IPS-18c (cell line): ENCODE measurements around the gene CRYBG3.

ENCODE experiments used
- H3K4me3 ChIP-seq: 2 replicates; pipeline ENCODE4 v1.7.0; 2013; ENCODE audit warnings: low read depth, mild to moderate bottlenecking, low read length, moderate library complexity; ENCODE audit not compliant: insufficient read depth
- H3K9me3 ChIP-seq: one replicate; pipeline ENCODE4 v1.6.1; 2013; ENCODE audit warnings: mild to moderate bottlenecking, low read length, moderate library complexity; ENCODE audit not compliant: control insufficient read depth, insufficient read depth

Gene CRYBG3

DNA sequence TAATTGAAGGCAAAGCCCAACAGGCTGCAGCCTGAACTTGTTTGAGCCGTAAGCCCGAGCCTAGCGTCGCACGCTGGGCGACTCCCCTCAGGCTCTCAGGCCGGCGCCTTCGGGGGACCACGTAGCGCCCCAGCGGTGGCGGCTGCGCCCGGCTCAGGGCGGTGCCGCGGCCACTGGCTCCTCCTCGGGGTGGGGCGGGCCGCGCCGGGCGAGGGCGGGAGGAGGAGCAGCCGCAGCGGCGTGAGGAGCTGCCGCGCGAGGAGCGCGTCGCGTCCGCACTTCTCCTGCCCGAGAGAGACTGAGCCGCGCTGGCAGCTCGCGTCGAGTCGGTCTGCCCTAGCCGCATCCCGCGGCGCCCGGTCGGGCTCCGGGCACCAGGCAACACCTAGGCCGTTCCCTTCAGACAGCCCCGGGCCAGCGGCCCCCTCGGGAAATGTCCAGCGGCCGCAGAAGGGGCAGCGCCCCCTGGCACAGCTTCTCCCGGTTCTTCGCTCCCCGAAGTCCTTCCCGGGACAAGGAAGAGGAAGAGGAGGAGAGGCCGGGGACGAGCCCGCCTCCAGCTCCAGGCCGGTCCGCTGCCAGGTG, at the start of gene CRYBG3:
CRYBG3 (plus strand) TSS at position 238 of the 585 bp plus-strand sequence; CDS start at position 434, 196 bp downstream.
- H3K4me3 ChIP-seq = peak within 1 kb of the TSS; percentile 73
- H3K9me3 ChIP-seq = no peaks in the 10 kb centered on the region

DNA sequence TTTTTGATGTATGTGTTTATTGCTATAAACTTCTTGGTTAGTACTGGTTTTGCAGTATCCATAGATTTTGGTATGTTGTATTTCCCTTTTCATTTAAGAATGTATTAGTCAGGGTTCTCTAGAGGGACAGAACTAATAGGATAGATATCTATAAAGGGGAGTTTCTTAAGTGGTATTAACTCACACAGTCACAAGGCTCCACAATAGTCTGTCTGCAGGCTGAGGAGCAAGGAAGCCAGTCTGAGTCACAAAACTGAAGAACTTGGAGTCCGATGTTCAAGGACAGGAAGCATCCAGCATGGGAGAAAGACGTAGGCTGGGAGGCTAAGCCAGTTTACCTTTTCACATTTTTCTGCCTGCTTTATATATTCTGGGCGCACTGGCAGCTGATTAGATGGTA, 48.9 kb upstream of the CRYBG3 start:
- no peak overlapping the region for H3K4me3 ChIP-seq
- H3K9me3 ChIP-seq = no peaks in the 10 kb centered on the region

DNA sequence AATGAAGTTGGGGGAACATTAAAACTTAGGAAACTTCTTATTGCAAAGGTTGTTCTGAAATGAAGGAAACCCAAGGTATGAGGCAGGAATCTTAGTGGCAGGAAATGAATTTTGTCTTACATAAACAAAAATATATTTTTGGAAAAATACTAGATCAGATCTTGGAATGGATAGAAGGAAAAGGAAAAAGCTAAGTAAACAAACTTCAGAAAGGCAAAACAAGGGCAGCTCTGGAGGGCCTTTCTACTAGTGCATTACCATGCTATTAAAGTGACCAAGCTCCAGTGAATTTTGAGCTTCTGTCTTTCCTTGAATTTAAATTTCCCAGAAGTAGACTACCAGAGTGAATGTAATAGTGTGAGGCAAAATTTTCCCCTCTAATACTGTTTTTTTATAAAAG, 43.7 kb upstream of the CRYBG3 start:
- Histone ChIP-seq H3K4me3 (no peak overlapping the region), H3K9me3 (no peaks in the 10 kb centered on the region)

DNA sequence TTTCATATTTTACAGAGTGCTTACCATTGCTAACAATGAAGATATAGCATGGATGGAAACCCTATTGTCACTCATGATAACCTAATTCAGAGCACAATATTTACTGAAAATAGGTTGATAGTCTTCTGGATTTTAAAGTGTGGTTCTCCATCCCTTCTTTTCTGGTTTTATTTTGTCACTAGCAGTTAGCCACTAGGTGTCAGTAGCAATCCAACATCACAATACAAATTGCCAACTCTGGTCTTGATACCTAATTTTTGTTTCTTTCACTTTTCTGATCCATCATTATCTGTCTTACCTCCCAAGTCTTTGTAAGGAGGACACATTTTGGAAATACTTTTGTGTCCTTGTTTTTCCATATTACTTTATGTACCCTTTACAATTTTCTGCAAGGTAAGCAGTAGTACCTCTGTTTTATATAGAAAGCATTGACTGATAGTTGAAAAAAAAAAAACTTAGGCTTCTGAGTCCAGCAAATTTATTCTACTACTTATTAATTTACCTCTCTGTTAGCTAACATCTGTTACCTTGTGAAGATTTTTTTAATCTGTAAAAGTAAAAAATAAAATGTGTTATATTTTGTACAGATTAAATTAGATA, 28.3 kb upstream of the CRYBG3 start:
- H3K4me3 ChIP-seq = no peak overlapping the region
- no peaks in the 10 kb centered on the region for H3K9me3 ChIP-seq

DNA sequence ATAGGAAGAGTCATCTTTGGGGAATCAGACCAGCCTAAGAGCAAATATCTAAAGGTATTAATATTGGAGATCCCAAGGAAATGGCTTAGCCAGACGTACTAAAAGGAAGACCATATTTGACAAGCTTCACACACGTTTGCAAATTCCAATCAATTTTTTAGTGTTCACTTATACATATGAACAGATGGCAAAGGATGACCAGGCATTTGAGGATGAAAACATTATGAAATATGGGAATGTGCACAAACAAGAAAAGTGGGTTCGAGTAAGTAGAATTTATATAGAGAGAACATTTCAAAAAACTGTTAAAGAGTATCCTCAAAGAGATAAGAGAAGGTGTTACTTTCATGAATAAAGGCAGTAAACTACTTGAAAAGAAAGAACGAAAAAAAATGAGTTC, 25.9 kb upstream of the CRYBG3 start:
- no peaks in the 10 kb centered on the region for H3K9me3 ChIP-seq
- no peak overlapping the region for H3K4me3 ChIP-seq

DNA sequence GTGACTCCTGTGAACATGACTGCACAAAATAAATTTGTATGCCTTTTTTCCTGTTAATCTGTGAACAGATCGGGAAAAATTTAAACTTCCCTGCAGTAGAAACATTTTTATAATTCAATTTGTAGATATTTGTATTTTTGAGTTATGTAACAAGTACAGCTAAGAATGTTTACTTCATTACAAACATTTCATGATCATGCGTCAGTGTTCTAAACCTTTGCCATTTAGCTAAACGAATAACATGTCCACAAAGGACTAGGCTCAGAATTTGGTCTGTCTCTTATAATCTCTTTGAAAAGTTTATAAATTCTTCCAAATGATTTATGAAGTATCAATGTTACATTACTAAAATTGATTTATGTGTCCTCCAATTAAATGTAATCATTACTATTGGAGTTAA, 17.3 kb upstream of the CRYBG3 start:
- Histone ChIP-seq H3K9me3 (no peaks in the 10 kb centered on the region), H3K4me3 (no peak overlapping the region)

DNA sequence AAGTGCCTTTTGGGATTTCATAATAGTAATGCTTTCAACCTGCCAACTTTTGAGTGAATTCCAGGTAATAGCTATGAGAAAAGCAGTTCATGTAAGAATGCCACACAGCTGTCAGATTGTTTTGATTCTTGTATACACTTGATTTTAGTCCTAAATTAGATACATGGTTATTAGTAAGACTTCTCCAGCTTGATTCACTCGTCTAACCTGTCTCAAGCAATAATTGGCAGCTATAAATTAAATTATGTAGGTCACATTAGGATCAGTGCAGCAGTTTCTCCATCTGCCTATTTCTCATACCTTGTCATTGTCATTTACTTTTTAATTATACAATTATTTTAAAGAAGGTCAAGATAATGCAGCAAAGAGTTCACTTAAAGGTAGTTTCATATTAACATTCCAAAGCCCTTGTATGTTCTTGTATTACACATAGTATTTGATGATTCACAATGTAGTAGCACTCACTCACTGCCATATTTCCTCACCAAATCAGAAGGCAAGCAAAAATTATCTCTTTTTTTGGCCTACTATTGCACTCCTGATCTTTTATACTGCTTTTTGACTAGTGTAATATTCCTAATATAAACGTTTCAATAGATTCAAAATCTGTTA, 10.9 kb upstream of the CRYBG3 start:
- H3K9me3 ChIP-seq = no peaks in the 10 kb centered on the region
- no peak overlapping the region for H3K4me3 ChIP-seq

DNA sequence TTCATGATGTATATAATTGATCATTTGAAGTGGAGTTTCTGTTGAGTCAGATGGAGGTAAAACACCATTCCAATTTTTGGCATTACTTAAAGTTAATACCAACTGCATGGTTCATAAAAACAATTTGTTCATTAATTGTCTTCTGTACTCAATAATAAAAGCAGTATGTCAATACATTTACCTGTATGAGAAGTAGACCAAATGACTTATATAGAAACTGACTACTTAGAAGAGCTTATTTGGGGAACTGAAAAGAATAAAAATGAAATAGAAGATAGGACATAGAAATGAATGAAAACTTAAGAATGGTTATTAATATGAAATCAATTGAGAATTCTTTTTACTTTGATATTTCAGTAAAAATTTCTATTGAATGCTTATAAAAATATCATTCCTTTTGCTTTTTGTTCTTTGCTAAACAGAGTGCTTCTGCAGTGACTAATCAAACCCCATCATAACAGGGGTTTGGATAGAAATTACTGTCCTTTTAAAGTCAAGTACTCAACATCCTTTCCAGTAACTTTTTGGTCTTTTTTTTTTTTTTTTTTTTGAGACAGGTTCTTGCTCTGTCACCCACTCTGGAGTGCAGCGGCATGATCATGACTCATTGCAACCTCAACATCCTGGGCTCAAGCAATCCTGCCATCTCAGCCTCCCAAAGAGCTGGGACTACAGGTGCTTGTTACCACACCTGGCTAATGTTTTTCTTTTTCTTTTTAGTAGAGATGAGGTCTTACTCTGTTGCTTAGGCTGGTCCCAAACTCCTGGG, 6.5 kb upstream of the CRYBG3 start:
- H3K9me3 ChIP-seq = no peaks in the 10 kb centered on the region

DNA sequence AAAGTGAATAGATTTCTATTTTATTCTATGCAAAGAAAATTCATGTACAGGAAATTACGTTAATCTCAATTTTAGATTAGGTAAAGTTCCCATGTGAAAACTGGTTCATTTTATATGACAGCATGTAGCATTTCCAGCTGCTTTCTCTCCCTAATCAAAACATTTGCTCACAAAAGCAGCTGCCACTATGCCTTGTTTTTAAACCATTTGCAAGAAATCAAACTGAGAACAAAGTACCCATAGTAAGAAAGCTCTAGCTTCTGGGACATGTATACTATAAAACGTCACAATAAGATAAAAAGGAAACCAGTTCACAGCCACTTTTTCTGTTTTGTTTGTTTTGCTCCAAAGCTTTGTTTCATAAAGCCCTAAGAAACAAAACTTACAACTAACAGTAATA, 5.0 kb upstream of the CRYBG3 start:
- Histone ChIP-seq H3K4me3 (no peak overlapping the region), H3K9me3 (no peaks in the 10 kb centered on the region)

More for the DNA sequence above, 6.5 kb upstream of the CRYBG3 start:
- H3K4me3 ChIP-seq = no peak overlapping the region

DNA sequence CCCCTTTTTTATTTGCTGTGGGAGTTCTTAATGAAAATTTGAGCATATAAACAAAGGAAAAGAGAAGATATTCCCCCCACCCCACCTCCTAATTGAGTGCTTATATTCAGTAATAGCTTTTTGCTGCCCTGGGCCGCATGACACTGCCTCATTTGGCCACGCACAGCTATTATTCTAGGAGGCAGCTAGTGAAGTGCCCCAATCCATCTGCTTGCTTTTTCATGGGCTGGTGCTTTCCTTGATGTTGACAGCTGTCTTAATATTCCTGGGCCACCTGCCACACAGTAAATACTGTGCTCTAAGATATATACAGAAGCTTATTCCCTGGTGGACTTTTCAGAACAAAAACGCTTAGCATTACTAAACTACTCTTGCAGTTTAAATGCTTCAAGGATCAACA, 3.8 kb upstream of the CRYBG3 start:
- Histone ChIP-seq H3K4me3 (no peak overlapping the region), H3K9me3 (no peaks in the 10 kb centered on the region)

DNA sequence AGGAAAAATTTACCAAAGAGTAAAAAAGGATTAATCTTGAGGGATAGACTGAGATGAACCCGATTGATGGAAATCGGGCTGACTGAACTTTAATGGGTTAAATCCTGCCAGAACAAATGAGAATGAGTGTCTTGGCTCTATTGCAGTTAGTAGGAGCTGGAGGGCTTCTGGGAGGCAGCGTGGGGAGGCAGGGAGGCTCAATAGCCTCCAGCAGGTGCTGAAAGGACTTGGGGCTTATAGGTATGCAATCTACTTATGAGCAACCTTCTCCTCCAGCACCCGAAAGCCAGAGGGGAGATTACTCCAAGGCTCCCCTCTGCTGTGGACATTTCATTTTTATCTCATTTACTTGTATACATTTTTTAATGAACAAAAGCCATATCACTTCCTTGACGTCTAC, 1.0 kb upstream of the CRYBG3 start:
- Histone ChIP-seq H3K9me3 (no peaks in the 10 kb centered on the region), H3K4me3 (peak overlapping the region; percentile 73; the same call in 1 of the 2 replicates)

DNA sequence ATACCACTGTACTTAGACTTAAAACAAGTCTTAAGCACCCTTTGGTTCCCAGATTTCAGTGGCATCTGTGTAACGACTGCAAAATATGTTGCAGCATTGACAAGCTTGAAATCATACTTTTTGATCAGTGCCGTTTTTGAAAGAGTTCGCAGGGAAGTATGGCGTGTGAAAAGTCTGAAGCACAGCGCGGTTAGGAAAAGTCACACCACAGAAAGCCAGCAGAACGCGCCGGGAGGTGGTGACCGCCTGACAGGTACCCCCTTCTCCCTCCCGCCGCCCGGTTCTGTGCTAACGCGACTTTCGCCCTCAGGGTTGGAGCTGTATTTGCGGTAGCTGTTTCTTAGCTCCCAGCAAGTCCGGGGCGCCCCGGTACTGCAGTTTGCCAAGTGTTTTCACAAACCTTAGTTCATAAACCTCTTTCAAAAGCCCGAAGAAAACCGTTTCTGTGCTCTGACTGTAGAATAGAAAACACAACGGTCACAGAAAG, 481 bp upstream of the CRYBG3 start:
- Histone ChIP-seq H3K4me3 (peak overlapping the region; percentile 73), H3K9me3 (no peaks in the 10 kb centered on the region)

DNA sequence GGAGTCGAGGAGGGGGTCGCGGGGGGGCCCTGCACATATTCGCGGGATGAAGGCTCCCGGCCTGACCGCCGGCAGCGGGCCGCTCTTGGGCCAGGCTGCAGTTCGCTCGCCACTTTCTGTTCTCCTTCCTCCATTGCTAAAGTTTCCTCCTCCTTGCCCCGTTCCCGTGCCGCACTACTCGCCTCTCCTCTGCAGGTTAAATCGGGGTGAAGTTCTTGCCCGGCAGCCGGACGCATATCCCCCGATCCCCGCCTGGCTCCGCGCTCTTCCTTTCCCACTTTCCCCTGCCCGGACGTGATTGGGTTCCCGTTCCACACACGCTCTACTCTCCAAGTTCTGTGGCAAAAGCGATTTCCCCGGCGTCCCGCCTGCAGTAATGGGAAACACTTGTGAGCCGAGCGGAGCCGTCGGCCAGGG, 556 bp downstream of the CRYBG3 start:
- H3K4me3 ChIP-seq = peak overlapping the region; percentile 73
- H3K9me3 ChIP-seq = no peaks in the 10 kb centered on the region

DNA sequence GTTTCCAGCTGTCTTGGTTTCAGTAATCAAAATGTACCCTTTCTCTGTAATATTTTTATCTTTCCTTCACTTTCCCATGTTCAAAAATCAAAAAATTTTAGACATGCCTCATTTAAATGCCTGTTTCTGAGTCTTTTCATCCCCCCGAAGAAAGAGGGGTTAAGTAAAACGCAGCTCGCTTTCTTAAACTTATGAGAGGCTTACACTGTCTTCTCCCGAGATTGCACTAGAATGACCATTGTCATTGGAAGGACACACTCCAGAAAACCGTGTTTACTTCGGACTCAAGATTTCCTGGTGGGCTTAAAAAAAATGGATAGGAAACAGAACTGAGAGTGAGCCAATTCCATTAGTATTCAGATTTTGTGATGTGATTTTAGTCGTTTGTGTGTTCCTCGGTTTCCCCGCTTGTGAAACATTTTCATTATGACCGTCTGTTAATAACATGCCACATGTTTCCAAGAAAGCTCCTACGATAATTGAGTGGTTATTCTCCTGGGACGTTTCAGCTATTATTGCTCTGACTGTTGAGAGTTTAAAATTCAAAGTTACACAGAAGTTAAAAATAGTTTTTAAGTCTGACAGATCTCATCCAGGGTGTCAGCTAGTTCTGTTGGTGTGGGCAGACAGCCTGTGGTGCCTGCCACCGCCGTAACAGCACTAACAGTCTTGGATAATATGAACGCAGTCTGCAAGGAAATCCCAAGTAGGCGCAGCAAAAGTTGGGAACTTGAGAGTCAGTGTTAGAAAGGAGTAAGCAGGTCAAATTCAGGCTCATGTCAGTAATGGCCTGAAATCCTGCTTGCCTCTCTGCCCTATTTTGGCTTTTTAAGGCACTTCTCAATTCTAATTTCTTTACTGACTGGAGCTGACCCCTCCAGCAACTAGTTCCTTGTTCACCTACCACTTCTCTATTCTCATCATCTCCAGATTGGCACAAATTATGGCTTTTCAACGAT, 1.5 kb downstream of the CRYBG3 start:
- Histone ChIP-seq H3K9me3 (no peaks in the 10 kb centered on the region), H3K4me3 (peak overlapping the region; percentile 73)

DNA sequence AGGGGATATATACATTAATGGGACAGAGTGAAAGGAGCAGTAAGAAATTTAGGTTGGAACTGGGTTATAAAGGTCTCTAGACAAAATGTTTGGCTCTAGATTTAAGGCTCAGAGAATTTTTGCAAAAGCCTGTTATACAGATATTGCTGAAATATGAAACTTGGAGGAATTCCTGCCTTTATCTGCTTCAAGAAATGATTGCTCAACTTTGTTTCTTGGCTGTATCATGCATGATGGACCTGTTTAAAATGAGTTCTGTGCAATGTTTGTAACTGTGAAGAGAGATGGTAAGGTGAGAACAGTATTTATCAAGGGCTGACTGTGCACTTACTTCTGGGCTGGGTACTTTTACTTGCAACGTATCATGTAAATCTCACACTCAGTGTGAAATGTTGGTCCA, 3.3 kb downstream of the CRYBG3 start:
- no peak overlapping the region for H3K4me3 ChIP-seq
- H3K9me3 ChIP-seq = no peaks in the 10 kb centered on the region

DNA sequence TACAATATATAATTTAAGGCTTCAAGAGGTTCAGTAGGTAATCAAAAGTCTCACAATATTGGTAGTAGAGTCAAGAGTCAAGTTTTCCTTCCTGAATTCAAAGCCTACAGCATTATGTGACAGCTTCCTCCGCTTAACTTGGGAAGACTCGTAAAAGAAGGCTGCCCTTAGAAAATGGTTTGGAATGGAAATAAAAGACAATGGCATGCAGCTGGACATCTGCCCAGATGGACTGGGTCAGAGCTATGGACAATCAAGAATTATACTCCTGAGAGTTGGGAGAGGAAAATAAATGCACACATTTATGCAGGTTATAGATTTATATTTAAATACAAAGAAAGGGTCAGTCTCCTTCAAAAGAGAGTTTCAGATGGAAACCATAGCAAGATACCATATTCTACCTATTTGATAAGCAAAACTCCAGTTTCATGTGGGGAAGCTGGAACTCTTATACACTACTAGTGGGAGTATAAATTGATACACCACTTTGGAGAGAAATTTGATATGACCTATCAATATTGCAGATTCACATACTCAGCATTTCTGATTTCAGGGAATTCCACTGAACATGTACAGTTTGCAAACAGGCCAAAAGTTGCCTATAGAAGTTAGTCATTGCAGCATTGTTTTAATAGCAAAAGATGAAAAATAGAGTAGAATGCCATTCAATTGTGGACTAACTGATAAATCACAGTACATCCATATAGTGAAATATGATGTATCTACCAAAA, 6.1 kb downstream of the CRYBG3 start:
- H3K9me3 ChIP-seq = no peaks in the 10 kb centered on the region
- H3K4me3 ChIP-seq = no peak overlapping the region
